NCI-H748 (cell line): ENCODE measurements around the gene SOX13.

ENCODE experiments used
- DNase-seq: peaks from one replicate; lab custom pipeline; 2025; ENCODE audit not compliant: unreplicated experiment; lab: John Stamatoyannopoulos, UW

Gene SOX13

GRCh38 chr1:204130178-204130577, 57.3 kb downstream of the SOX13 start:
- peak; percentile 58 for DNase-seq

- DNase-seq = no peak
These were observed 58.3 kb downstream of the SOX13 start for GRCh38 chr1:204130981-204131892.

GRCh38 chr1:204131978-204132377, 59.1 kb downstream of the SOX13 start:
- DNase-seq = no peak

GRCh38 chr1:204132718-204133117, 59.8 kb downstream of the SOX13 start:
- DNase-seq = no peak

- no peak for DNase-seq
These were observed 61.2 kb downstream of the SOX13 start for GRCh38 chr1:204134103-204134502.

- no peak for DNase-seq
These were observed 63.9 kb downstream of the SOX13 start for GRCh38 chr1:204136814-204137213.

GRCh38 chr1:204139088-204139487, 66.2 kb downstream of the SOX13 start:
- no peak for DNase-seq

- DNase-seq = no peak
These were observed 67.0 kb downstream of the SOX13 start for GRCh38 chr1:204139952-204140351.

GRCh38 chr1:204141131-204141530, 68.2 kb downstream of the SOX13 start:
- no peak for DNase-seq

- DNase-seq = no peak
These were observed 69.4 kb downstream of the SOX13 start for GRCh38 chr1:204142032-204142974.

GRCh38 chr1:204143276-204144041, 70.5 kb downstream of the SOX13 start:
- no peak for DNase-seq

- no peak for DNase-seq
These were observed 72.2 kb downstream of the SOX13 start for GRCh38 chr1:204145033-204145504.

- DNase-seq = no peak
These were observed 73.4 kb downstream of the SOX13 start for GRCh38 chr1:204146309-204146708.

- DNase-seq = no peak
These were observed 74.0 kb downstream of the SOX13 start for GRCh38 chr1:204146965-204147364.

- DNase-seq = no peak
These were observed 74.8 kb downstream of the SOX13 start for GRCh38 chr1:204147406-204148383.

GRCh38 chr1:204149107-204149506, 76.2 kb downstream of the SOX13 start:
- DNase-seq = no peak

GRCh38 chr1:204149635-204150565, 77.0 kb downstream of the SOX13 start:
- DNase-seq = no peak

- DNase-seq = peak; percentile 27
These were observed 78.0 kb downstream of the SOX13 start for GRCh38 chr1:204150702-204151551.
